Mucosa of rectum (tissue), 2 donors: Measurements from ENCODE around the gene CD9.
A peak's percentile ranks its signal among the peaks of the same experiment; 100 is the strongest.
"Not testable (repeated sequence)": the region's sequence is repeated elsewhere in the genome, so short reads cannot be mapped to it uniquely, and the experiment has no call there.

Experiments
- H3K27ac ChIP-seq, 2 donors: one replicate each; pipeline ENCODE4 v1.7.0; 2013; ENCODE audit warnings: inconsistent platforms in 2 of 2, low read depth in 2 of 2, low read length in 2 of 2
- H3K27me3 ChIP-seq, 2 donors: one replicate each; pipeline ENCODE4 v1.7.0; 2013; ENCODE audit warnings: low read length in 2 of 2; ENCODE audit not compliant: control insufficient read depth in 2 of 2, insufficient read depth in 2 of 2
- H3K36me3 ChIP-seq, 2 donors: one replicate each; pipeline ENCODE4 v1.7.0; 2013; ENCODE audit warnings: low read length in 2 of 2; ENCODE audit not compliant: control insufficient read depth in 2 of 2, insufficient read depth in 2 of 2
- H3K4me1 ChIP-seq, 2 donors: one replicate each; pipeline ENCODE4 v1.7.0; 2013; ENCODE audit warnings: low read length in 2 of 2, mild to moderate bottlenecking in 1 of 2; ENCODE audit not compliant: control insufficient read depth in 2 of 2, insufficient read depth in 2 of 2
- H3K4me3 ChIP-seq, 2 donors: one replicate each; pipeline ENCODE4 v1.7.0; 2013; ENCODE audit warnings: low read length in 2 of 2
- H3K9ac ChIP-seq, 2 donors: one replicate each; pipeline ENCODE4 v1.7.0; 2013; ENCODE audit warnings: low read length in 2 of 2, low read depth in 1 of 2, mild to moderate bottlenecking in 1 of 2
- H3K9me3 ChIP-seq, 2 donors: one replicate each; pipeline ENCODE4 v1.7.0; 2013; ENCODE audit warnings: low read length in 2 of 2; ENCODE audit not compliant: control insufficient read depth in 2 of 2
- donor health status: healthy.
- donor health status: Normal muscosa, but diverticular disease.

Gene CD9, protein sequence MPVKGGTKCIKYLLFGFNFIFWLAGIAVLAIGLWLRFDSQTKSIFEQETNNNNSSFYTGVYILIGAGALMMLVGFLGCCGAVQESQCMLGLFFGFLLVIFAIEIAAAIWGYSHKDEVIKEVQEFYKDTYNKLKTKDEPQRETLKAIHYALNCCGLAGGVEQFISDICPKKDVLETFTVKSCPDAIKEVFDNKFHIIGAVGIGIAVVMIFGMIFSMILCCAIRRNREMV

DNA sequence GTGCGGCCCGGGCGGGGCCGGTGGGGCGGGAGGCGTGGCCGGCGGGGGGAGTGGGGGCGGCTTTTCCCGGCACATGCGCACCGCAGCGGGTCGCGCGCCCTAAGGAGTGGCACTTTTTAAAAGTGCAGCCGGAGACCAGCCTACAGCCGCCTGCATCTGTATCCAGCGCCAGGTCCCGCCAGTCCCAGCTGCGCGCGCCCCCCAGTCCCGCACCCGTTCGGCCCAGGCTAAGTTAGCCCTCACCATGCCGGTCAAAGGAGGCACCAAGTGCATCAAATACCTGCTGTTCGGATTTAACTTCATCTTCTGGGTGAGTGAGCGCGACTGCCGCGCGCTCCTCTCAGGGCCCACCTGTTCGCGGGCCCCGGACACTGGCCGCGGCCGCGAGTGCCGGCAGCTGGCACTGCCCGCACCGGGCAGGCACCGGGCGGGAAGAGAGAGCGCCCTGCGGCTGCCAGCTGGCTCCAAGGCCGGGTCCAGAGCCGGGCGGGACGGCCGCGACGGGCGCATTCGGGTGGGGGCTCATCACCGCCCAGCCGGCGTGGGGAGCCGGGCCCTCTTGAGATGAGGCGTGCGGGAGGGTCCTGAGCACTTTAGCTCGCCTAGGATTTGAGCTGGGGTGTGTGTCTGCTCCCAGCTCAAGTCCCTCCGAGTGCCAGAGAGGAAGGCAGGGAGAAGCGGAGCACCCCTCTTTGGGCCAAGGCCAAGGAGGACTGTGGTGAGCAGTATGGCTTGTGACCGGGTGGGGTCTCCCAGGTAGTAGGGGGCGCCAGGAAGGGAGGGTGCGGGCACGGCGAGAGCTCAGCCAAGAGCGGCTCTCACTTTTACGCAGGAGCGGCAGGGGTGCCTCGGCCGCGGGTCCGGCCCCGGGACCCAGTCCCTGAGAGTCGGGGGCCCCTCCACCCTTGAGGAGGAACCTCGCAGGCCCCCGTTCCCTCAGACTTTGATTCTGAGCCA, at the start of gene CD9:
CD9 (plus strand) TSS at position 145 of the 957 bp plus-strand sequence; CDS start at position 245, 100 bp downstream.
- Histone ChIP-seq H3K36me3 (no peaks in the 10 kb centered on the region), H3K27ac (peak within 1 kb of the TSS; percentile 98), H3K27me3 (no peaks in the 10 kb centered on the region), H3K4me1 (peaks cover 55 to 69% of the 10 kb centered on the region in 2 donors), H3K9ac (peak within 1 kb of the TSS; percentile 99 to 100), H3K4me3 (peak within 1 kb of the TSS; percentile 89 to 92), H3K9me3 (no peaks in the 10 kb centered on the region)

DNA sequence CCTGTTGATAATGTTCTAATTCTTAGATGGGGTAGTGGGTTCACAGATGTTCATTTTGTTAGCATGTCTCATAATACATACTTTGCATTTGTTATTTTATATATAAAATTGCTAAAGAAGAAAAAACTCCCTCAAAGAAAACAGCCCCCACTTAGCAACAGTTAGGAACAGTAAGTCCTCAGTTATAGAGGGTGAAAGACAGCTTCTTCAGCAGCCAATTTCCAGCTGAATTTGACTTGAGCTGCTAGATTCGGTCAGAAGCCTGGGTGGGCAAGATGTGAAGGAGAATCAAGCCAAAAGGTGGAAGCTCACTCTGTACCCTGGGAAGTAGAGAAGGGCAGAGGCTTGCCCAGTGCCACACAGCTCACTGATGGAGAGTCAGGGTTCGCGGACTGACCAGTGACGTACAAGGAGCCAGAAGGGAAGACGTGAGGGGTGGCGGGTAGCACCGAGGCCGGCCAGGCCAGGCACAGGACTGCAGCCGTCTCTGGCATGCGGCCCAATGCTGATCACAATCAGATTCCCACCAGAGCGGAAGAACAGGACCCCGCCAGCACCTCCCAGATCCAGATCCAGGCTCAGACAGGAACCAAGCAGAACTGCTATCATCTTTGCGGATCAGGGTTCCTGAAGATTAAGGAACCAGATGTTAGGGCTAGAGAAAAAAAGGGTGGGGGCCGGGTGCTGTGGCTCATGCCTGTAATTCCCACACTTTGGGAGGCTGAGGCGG, 45.3 kb upstream of the CD9 start:
- no peak overlapping the region for H3K4me3 ChIP-seq
- no peak overlapping the region for H3K27ac ChIP-seq
- no peaks in the 10 kb centered on the region for H3K36me3 ChIP-seq
- no peaks in the 10 kb centered on the region for H3K9me3 ChIP-seq
- H3K9ac ChIP-seq = no peak overlapping the region
- no peaks in the 10 kb centered on the region for H3K27me3 ChIP-seq
- H3K4me1 ChIP-seq = no peaks in the 10 kb centered on the region

DNA sequence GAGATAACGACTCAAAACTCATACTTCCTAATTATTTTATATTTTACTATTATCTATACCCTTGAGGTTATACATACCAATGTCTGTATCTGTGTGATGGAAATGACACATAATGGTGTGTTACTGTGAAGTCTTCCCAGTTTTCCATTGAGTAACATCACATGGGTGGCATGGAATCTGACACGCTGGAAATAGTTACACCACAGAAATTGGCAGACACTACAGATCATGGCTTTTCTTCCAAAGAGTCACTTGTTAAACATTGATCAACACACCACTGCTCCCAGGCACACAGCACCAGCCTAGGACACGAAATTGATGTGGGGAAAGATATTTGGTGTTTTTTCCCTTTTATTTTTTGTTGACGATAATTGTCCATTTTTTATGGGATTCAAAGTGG, 42.7 kb upstream of the CD9 start:
- no peak overlapping the region for H3K4me3 ChIP-seq
- no peak overlapping the region for H3K27ac ChIP-seq
- no peaks in the 10 kb centered on the region for H3K9me3 ChIP-seq
- H3K9ac ChIP-seq = no peak overlapping the region
- H3K36me3 ChIP-seq = no peaks in the 10 kb centered on the region
- H3K4me1 ChIP-seq = peaks cover 0 to 2% of the 10 kb centered on the region in 2 donors
- H3K27me3 ChIP-seq = no peaks in the 10 kb centered on the region

DNA sequence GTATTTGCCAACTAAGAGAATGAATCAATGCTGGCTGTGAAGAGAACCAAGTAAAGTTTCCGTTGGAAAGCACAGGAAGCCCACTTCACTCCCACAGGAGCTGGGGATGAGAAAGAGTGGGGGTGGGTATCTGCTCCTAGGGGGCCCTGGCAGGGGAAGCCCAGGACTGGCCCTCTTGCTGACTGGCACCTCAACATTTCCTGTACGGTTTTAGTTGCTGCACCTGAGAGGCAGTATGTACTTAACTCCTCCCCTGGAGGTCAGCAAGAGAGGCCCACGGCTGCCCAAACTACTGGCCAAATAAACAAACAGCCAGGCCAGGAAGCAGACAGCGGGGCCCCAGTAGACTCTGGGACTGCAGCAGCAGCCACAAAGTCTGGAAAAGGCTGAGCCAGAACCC, 41.9 kb upstream of the CD9 start:
- H3K36me3 ChIP-seq = no peaks in the 10 kb centered on the region
- H3K9ac ChIP-seq = no peak overlapping the region
- H3K4me1 ChIP-seq = peaks cover 0 to 2% of the 10 kb centered on the region in 2 donors
- no peaks in the 10 kb centered on the region for H3K9me3 ChIP-seq
- H3K27me3 ChIP-seq = no peaks in the 10 kb centered on the region
- H3K4me3 ChIP-seq = no peak overlapping the region
- H3K27ac ChIP-seq = no peak overlapping the region

DNA sequence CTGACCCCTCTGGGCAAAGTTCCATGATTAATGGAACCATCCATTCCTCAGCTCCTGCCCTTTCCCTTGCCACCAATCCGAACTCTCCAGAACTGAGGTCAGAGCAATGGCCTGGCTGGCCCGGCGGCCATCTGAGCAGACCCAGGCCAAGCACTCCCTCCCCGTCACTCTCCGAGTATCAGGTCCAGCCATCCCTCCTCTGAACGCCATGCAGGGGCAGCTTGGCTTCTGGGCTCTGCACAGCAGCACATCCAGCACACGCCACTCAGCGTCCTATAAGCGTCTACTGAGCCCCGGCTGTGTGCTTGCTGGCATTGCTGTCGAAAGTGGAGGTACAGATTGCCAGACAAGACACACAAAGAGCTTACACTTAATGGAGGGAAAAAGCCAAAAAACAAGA, 41.5 kb upstream of the CD9 start:
- Histone ChIP-seq H3K9me3 (no peaks in the 10 kb centered on the region), H3K4me1 (peaks cover 0 to 2% of the 10 kb centered on the region in 2 donors), H3K27me3 (no peaks in the 10 kb centered on the region), H3K27ac (no peak overlapping the region), H3K9ac (no peak overlapping the region), H3K36me3 (no peaks in the 10 kb centered on the region), H3K4me3 (no peak overlapping the region)

DNA sequence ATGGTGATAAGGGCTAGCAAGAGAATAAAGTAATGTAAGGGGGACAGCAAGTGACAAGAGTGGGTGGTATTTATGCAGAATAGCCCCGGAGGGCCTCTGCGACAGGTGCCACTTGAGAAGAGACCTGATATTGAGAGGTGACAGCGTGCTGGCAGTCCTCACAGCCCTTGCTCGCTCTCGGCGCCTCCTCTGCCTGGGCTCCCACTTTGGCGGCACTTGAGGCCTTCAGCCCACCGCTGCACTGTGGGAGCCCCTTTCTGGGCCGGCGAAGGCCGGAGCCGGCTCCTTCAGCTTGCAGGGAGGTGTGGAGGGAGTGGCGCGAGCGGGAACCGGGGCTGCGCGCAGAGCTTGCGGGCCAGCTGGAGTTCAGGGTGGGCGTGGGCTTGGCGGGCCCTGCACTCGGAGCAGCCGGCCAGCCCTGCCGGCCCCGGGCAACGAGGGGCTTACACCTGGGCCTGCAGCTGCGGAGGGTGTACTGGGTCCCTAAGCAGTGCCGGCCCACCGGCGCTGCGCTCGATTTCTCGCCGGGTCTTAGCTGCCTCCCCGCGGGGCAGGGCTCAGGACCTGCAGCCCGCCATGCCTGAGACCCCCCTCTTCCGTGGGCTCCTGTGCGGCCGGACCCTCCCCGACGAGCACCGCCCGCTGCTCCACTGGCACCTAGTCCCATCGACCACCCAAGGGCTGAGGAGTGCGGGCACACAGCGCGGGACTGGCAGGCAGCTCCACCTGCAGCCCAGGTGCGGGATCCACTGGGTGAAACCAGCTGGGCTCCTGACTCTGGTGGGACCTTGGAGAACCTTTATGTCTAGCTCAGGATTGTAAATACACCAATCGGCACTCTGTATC, 40.8 kb upstream of the CD9 start:
- H3K4me3 ChIP-seq, H3K27me3 ChIP-seq, H3K9me3 ChIP-seq, H3K36me3 ChIP-seq, H3K9ac ChIP-seq, H3K27ac ChIP-seq, H3K4me1 ChIP-seq: not testable (repeated sequence)

DNA sequence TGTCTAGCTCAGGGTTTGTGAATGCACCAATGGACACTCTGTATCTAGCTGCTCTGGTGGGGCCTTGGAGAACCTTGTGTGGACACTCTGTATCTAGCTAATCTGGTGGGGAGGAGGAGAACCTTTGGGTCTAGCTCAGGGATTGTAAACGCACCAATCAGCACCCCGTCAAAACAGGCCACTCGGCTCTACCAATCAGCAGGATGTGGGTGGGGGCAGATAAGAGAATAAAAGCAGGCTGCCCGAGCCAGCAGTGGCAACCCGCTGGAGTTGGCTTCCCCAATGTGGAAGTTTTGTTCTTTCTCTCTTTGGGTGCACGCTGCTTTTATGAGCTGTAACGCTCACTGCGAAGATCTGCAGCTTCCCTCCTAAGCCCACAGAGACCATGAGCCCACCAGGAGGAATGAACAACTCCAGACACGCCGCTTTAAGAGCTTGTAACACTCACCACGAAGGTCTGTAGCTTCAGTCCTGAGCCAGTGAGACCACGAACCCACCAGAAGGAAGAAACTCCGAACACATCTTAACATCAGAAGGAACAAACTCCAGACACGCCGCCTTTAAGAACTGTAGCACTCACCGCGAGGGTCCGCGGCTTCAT, 40.1 kb upstream of the CD9 start:
- H3K9ac ChIP-seq, H3K36me3 ChIP-seq, H3K4me1 ChIP-seq, H3K4me3 ChIP-seq, H3K9me3 ChIP-seq, H3K27me3 ChIP-seq, H3K27ac ChIP-seq: not testable (repeated sequence)

DNA sequence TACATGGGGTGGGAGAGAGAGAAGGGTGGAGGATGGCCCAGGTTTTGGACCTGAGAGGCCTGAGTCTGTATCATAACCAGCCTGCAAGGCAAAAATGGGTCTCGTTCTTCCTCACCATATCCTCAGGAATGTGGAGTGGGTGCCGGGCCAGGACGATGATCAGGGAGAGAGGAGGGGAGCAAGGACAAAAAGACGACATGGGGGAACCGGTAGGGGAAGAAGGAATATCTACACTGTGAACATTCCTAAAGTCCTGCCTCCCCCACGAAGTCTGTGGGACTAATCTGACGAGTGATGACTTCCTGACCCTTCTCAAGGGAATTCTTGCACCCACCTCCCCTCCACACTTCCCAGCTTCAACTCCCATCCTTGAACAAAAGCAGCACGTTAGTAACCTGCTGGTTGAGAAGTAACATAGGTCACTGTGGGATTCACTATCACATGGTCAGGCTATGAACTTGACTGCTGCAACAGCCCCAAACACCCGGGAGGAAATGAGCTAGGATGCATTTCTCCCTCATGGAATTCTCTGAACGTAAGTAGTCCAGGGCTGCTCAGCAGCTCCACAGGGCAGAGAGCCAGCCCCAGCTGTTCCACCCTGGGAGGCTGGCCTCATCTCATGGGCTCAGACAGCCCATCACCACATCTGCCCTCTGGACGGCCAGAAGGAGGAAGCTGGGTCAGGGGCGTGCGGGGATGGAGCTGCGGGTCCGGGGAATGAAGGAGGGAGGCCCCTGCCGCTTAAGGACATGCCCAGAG, 38.9 kb upstream of the CD9 start:
- H3K36me3 ChIP-seq = no peaks in the 10 kb centered on the region
- no peak overlapping the region for H3K4me3 ChIP-seq
- no peaks in the 10 kb centered on the region for H3K27me3 ChIP-seq
- H3K4me1 ChIP-seq = peaks cover 0 to 2% of the 10 kb centered on the region in 2 donors
- no peak overlapping the region for H3K9ac ChIP-seq
- H3K9me3 ChIP-seq = no peaks in the 10 kb centered on the region
- no peak overlapping the region for H3K27ac ChIP-seq
